Measurements from ENCODE around the gene HOXB9.

Gene HOXB9

GRCh38 chr17:48610282-48611211 is 15.6 kb downstream of the HOXB9 start, which contains the start of gene HOXB7:
Gene HOXB7, minus strand, starts transcription at chr17:48611017. Its CDS starts 99 bp downstream, at chr17:48610918.
- DNase-seq, result peak; percentile 80 to 82

GRCh38 chr17:48609759-48610281 is 16.3 kb downstream of the HOXB9 start:
- no peak for DNase-seq

GRCh38 chr17:48609033-48609432 is 17.1 kb downstream of the HOXB9 start:
- no peak for DNase-seq

GRCh38 chr17:48608494-48608834 is 17.7 kb downstream of the HOXB9 start:
- no peak for DNase-seq

GRCh38 chr17:48606892-48607614 is 19.1 kb downstream of the HOXB9 start:
- DNase-seq, result no peak

GRCh38 chr17:48605991-48606891 is 19.9 kb downstream of the HOXB9 start:
- DNase-seq, result no peak

- DNase-seq, result no peak
Measured at GRCh38 chr17:48605409-48605919, 20.7 kb downstream of the HOXB9 start.

- no peak for DNase-seq
Measured at GRCh38 chr17:48604770-48605329, 21.3 kb downstream of the HOXB9 start, which contains the start of gene HOXB6. Gene HOXB6, minus strand, starts transcription at chr17:48604986. Its CDS starts 6,836 bp downstream, at chr17:48598150.

GRCh38 chr17:48603959-48604769 is 22.0 kb downstream of the HOXB9 start:
- DNase-seq, result no peak

- no peak for DNase-seq
Measured at GRCh38 chr17:48601539-48602425, 24.4 kb downstream of the HOXB9 start.

- no peak for DNase-seq
Measured at GRCh38 chr17:48601207-48601538, 25.0 kb downstream of the HOXB9 start.

- no peak for DNase-seq
Measured at GRCh38 chr17:48600244-48601098, 25.7 kb downstream of the HOXB9 start.

GRCh38 chr17:48599354-48599753 is 26.8 kb downstream of the HOXB9 start:
- DNase-seq, result no peak

- DNase-seq, result no peak
Measured at GRCh38 chr17:48598736-48599135, 27.4 kb downstream of the HOXB9 start.

- peak; percentile 59 to 67 for DNase-seq
Measured at GRCh38 chr17:48597778-48598631, 28.2 kb downstream of the HOXB9 start.

GRCh38 chr17:48597528-48597777 is 28.7 kb downstream of the HOXB9 start:
- DNase-seq, result no peak

GRCh38 chr17:48596735-48597527 is 29.2 kb downstream of the HOXB9 start:
- DNase-seq, result no peak

Data from activated T-cell treated with anti-CD3 and anti-CD28 coated beads, Interleukin-2, amount 50 U/mL, for 48 hours (primary cell).